HG02970 (cell line): ENCODE measurements around the gene KRTAP22-2.

ENCODE experiments used
- ATAC-seq: cut with Tn5 transposase; IDR thresholded peaks from one replicate; pipeline ENCODE4 v1.9.1; 2021; ENCODE audit warnings: mild to moderate bottlenecking, moderate library complexity, moderate number of reproducible peaks; ENCODE audit not compliant: unreplicated experiment, low FRiP score

Gene KRTAP22-2

GRCh38 chr21:30590297-30590696, at the start of gene KRTAP22-2:
TSS of gene KRTAP22-2 (minus strand) at chr21:30590397.
- ATAC-seq = no peak

GRCh38 chr21:30638686-30639085, 48.5 kb upstream of the KRTAP22-2 start:
- ATAC-seq = no peak

GRCh38 chr21:30634906-30635305, 44.7 kb upstream of the KRTAP22-2 start, which contains the start of gene KRTAP20-2:
TSS of gene KRTAP20-2 (plus strand) at chr21:30635206. CDS start at chr21:30635264, 58 bp downstream.
- ATAC-seq = no peak

GRCh38 chr21:30629200-30629599, 39.0 kb upstream of the KRTAP22-2 start:
- ATAC-seq = no peak

GRCh38 chr21:30628109-30628508, 37.9 kb upstream of the KRTAP22-2 start:
- ATAC-seq = no peak

GRCh38 chr21:30625449-30626165, 35.4 kb upstream of the KRTAP22-2 start:
- ATAC-seq = no peak

- ATAC-seq = no peak
These were observed 33.2 kb upstream of the KRTAP22-2 start for GRCh38 chr21:30623362-30623761.

- ATAC-seq = no peak
These were observed 30.3 kb upstream of the KRTAP22-2 start, which contains the start of gene KRTAP20-4 for GRCh38 chr21:30620522-30620921. TSS of gene KRTAP20-4 (plus strand) at chr21:30620627.

GRCh38 chr21:30620080-30620479, 29.9 kb upstream of the KRTAP22-2 start:
- ATAC-seq = no peak

- ATAC-seq = no peak
These were observed 25.9 kb upstream of the KRTAP22-2 start, which contains the start of gene KRTAP20-1 for GRCh38 chr21:30616125-30616524. TSS of gene KRTAP20-1 (plus strand) at chr21:30616425. CDS start at chr21:30616455, 30 bp downstream.

GRCh38 chr21:30615199-30615598, 25.0 kb upstream of the KRTAP22-2 start:
- ATAC-seq = no peak

GRCh38 chr21:30613836-30614235, 23.6 kb upstream of the KRTAP22-2 start, which contains the start of gene KRTAP6-1:
TSS of gene KRTAP6-1 (minus strand) at chr21:30613930. CDS start at chr21:30613904, 26 bp downstream.
- no peak for ATAC-seq

GRCh38 chr21:30612132-30612531, 21.9 kb upstream of the KRTAP22-2 start:
- no peak for ATAC-seq

GRCh38 chr21:30605968-30606367, 15.8 kb upstream of the KRTAP22-2 start:
- ATAC-seq = no peak

GRCh38 chr21:30600787-30601186, 10.6 kb upstream of the KRTAP22-2 start, which contains the start of gene KRTAP22-1:
TSS of gene KRTAP22-1 (plus strand) at chr21:30601087.
- no peak for ATAC-seq

GRCh38 chr21:30598802-30599201, 8.6 kb upstream of the KRTAP22-2 start, which contains the start of gene KRTAP6-2:
TSS of gene KRTAP6-2 (minus strand) at chr21:30598902. CDS start at chr21:30598874, 28 bp downstream.
- no peak for ATAC-seq

GRCh38 chr21:30592140-30592539, 1.9 kb upstream of the KRTAP22-2 start, which contains the start of gene KRTAP6-3:
TSS of gene KRTAP6-3 (plus strand) at chr21:30592440. CDS start at chr21:30592446, 6 bp downstream.
- no peak for ATAC-seq

GRCh38 chr21:30582870-30583269, 7.3 kb downstream of the KRTAP22-2 start:
- ATAC-seq = no peak

- ATAC-seq = no peak
These were observed 10.1 kb downstream of the KRTAP22-2 start for GRCh38 chr21:30580132-30580531.

GRCh38 chr21:30579346-30579745, 10.9 kb downstream of the KRTAP22-2 start:
- no peak for ATAC-seq

- no peak for ATAC-seq
These were observed 12.4 kb downstream of the KRTAP22-2 start for GRCh38 chr21:30577766-30578165.

GRCh38 chr21:30567617-30568016, 22.6 kb downstream of the KRTAP22-2 start:
- ATAC-seq = no peak
